GM23248 (cell line): ENCODE results near the gene EML6. TPM values are rescaled to one million over a fixed set of nuclear protein-coding genes. Genes with fewer than 3 reads are reported as not detected.

Experiments used
- DNase-seq: peaks from one replicate; pipeline ENCODE4 v3.0.0-alpha.2; 2015
- H2AFZ ChIP-seq: fragments of 200-600 bp; sonication (generic); 2 replicates; pipeline ENCODE4 v1.6.1; 2016; ENCODE audit warnings: antibody characterized with exemption
- H3F3A ChIP-seq: fragments of 200-600 bp; sonication (generic); 2 replicates; pipeline ENCODE4 v1.6.1; 2016; ENCODE audit warnings: mild to moderate bottlenecking, antibody characterized with exemption, mixed run types; ENCODE audit not compliant: insufficient read depth
- H3K27ac ChIP-seq: fragments of 200-600 bp; sonication (generic); 2 replicates; pipeline ENCODE4 v1.5.1; 2016; ENCODE audit warnings: mild to moderate bottlenecking
- H3K27me3 ChIP-seq: fragments of 200-600 bp; sonication (generic); replicated peaks from 2 replicates; pipeline ENCODE4 v1.6.1; 2016; ENCODE audit warnings: mild to moderate bottlenecking; ENCODE audit not compliant: insufficient read depth
- H3K36me3 ChIP-seq: fragments of 200-600 bp; sonication (generic); 2 replicates; pipeline ENCODE4 v1.6.1; 2016; ENCODE audit warnings: low read depth, mild to moderate bottlenecking
- H3K4me1 ChIP-seq: fragments of 200-600 bp; sonication (generic); 2 replicates; pipeline ENCODE4 v1.6.1; 2016; ENCODE audit warnings: mild to moderate bottlenecking; ENCODE audit not compliant: insufficient read depth
- H3K4me2 ChIP-seq: fragments of 200-600 bp; sonication (generic); one replicate; pipeline ENCODE4 v1.6.1; 2016; ENCODE audit warnings: mild to moderate bottlenecking; ENCODE audit not compliant: unreplicated experiment
- H3K4me3 ChIP-seq: fragments of 200-600 bp; sonication (generic); 2 replicates; pipeline ENCODE4 v1.5.1; 2016; ENCODE audit warnings: mild to moderate bottlenecking
- H3K79me2 ChIP-seq: fragments of 200-600 bp; sonication (generic); 2 replicates; pipeline ENCODE4 v1.6.1; 2016; ENCODE audit warnings: mild to moderate bottlenecking; ENCODE audit not compliant: insufficient read depth
- H3K9ac ChIP-seq: fragments of 200-600 bp; sonication (generic); 2 replicates; pipeline ENCODE4 v1.6.1; 2016; ENCODE audit warnings: mild to moderate bottlenecking
- H3K9me2 ChIP-seq: fragments of 200-600 bp; sonication (generic); 2 replicates; pipeline ENCODE4 v1.6.1; 2016; ENCODE audit warnings: mixed run types, mild to moderate bottlenecking, moderate library complexity; ENCODE audit not compliant: insufficient read depth
- H3K9me3 ChIP-seq: fragments of 200-600 bp; sonication (generic); one replicate; pipeline ENCODE4 v1.6.1; 2017; ENCODE audit warnings: low read depth
- H4K20me1 ChIP-seq: fragments of 200-600 bp; sonication (generic); 2 replicates; pipeline ENCODE4 v1.6.0; 2016; ENCODE audit not compliant: insufficient read depth
- EZH2 ChIP-seq: fragments of 200-600 bp; sonication (generic); IDR thresholded peaks from 2 replicates; pipeline ENCODE4 v1.6.1; 2018; ENCODE audit warnings: antibody characterized with exemption, mild to moderate bottlenecking; ENCODE audit not compliant: insufficient read depth, poor library complexity, severe bottlenecking
- EZH2phosphoT487 ChIP-seq: fragments of 200-600 bp; sonication (generic); IDR thresholded peaks from 2 replicates; pipeline ENCODE4 v1.6.1; 2018; ENCODE audit warnings: antibody characterized with exemption, moderate library complexity, mild to moderate bottlenecking, low read depth; ENCODE audit not compliant: insufficient read depth
- WGBS, 2 experiments: methylation state at CpG; one replicate each; pipeline ENCODE4 v1.1.6; 2015 to 2017; ENCODE audit warnings: low lambda C conversion rate in 2 of 2, low coverage in 1 of 2; ENCODE audit errors: missing lambda C conversion rate in 2 of 2; 5-methylcytosine and 5-hydroxymethylcytosine counted together
- in situ Hi-C: fragments of 300-500 bp; cut with MboI; formaldehyde crosslinking; loops from 2 replicates; pipeline ENCODE4 v1.15.0; 2020
- polyA plus RNA-seq: library from polyadenylated mRNA; unstranded; fragments of >200 nt; fragmentation: Nextera tagmentation; extraction: Ambion mirVana; gene quantifications from 2 replicates; pipeline ENCODE4 v1.2.1, GENCODE V29; 2016
- total RNA-seq: library from RNA; depleted of rRNA; stranded (reverse); fragments of >200 nt; shearing (Covaris generic); gene quantifications from 2 replicates; pipeline ENCODE4 v1.2.3, GENCODE V29; 2014

The EML6 gene
- total and polyA plus RNA-seq, 2 experiments from 2014 or later = 0.54 to 0.76 TPM

DNA sequence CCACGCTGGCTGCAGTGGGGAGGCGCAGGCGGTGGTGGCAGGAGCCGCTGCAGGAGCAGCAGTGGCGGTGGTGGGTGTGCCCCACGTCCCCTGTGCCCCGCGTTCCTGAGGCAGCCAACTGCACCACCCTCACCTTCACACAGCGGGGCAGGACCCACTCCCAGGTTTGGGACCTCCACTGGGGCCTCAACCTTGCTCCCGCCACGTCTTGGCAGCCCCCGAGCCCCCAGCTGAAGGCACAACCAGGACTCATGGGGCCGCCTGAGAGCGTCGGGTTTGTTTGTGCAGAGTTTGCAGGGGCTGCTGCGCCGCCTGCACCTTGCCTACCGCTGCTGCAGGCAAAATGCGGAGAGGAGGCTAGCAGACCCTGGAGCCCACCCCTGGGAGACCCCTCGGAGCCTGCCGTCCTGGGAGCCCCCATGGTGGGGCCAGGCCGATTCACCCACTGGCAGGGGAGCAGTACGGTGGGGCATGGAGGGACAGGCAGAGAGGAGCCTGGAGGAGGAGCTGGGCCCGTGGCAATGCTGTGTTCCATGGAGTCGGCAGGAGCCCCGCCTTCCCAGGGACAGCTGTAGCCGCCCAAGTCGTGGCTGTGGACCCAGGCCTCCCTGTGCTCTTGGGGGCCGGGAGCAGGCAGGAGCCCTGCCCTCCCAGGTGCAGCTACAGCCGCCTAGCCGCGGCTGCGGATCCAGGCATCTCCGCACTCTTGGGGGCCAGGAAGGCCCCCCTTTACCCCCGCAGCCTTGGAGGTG is 14.7 kb upstream of the EML6 start:
- WGBS, 2 experiments = 32% methylated on average over 32 to 34 of the region's 35 CpGs
- no peak overlapping the region for H3K9ac ChIP-seq
- H2AFZ ChIP-seq = peak overlapping the region; percentile 75; the same call in 1 of the 2 replicates
- H3K4me1 ChIP-seq = no peaks in the 10 kb centered on the region
- in situ Hi-C loops = loop anchor here (10.0 kb wide), 1 partner anchor 594 kb away; the partner anchor contains the start of gene ACYP2
- H3K9me3 ChIP-seq = no peaks in the 10 kb centered on the region
- H4K20me1 ChIP-seq = no peaks in the 10 kb centered on the region
- DNase-seq = peak; percentile 42
- peak overlapping the region; percentile 16 for H3K4me3 ChIP-seq
- H3K79me2 ChIP-seq = no peaks in the 10 kb centered on the region
- H3K9me2 ChIP-seq = no peaks in the 10 kb centered on the region
- no peak overlapping the region for H3K4me2 ChIP-seq
- no peaks in the 10 kb centered on the region for H3K27me3 ChIP-seq
- H3K36me3 ChIP-seq = no peaks in the 10 kb centered on the region
- H3F3A ChIP-seq = no peaks in the 10 kb centered on the region
- TF ChIP-seq EZH2phosphoT487 (no peak), EZH2 (no peak)
- no peak overlapping the region for H3K27ac ChIP-seq

DNA sequence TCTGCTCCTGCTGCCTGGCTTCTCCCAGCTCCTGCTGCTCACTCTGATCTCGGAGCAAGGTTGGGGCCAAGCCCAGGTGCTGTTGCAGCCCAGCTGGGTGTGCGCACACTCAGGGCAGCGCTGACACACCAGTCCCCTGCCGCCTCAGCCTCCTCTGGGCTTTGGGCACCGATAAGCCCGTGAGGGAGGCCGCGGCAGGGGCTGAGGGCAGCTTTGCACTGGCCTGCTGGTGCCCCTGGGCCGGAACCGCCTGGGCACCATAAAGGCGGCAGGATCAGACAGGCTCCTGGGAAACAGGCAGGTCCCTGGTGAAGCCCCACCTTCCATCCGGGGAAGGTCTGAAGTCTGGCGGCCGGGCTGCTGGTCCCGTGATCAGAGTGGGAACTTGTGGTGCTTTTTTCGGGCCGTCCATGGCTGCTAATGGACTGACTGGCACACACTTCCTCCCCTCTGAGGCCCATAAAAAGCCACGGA is 14.1 kb upstream of the EML6 start:
- no peaks in the 10 kb centered on the region for H3K9me2 ChIP-seq
- no peak for TF ChIP-seq EZH2phosphoT487
- TF ChIP-seq EZH2 = no peak
- WGBS, 2 experiments = 70 to 72% methylated on average over 17 to 18 of the region's 18 CpGs
- H3K27me3 ChIP-seq = no peaks in the 10 kb centered on the region
- H2AFZ ChIP-seq = peak overlapping the region; percentile 75; the same call in 1 of the 2 replicates
- H4K20me1 ChIP-seq = no peaks in the 10 kb centered on the region
- in situ Hi-C loops = loop anchor here (10.0 kb wide), 1 partner anchor 595 kb away; the partner anchor contains the start of gene ACYP2
- no peaks in the 10 kb centered on the region for H3K4me1 ChIP-seq
- no peaks in the 10 kb centered on the region for H3K36me3 ChIP-seq
- H3K9me3 ChIP-seq = no peaks in the 10 kb centered on the region
- H3K4me2 ChIP-seq = no peak overlapping the region
- H3K79me2 ChIP-seq = no peaks in the 10 kb centered on the region
- no peak overlapping the region for H3K9ac ChIP-seq
- no peak for DNase-seq
- peak overlapping the region; percentile 16 for H3K4me3 ChIP-seq
- H3F3A ChIP-seq = no peaks in the 10 kb centered on the region
- no peak overlapping the region for H3K27ac ChIP-seq

DNA sequence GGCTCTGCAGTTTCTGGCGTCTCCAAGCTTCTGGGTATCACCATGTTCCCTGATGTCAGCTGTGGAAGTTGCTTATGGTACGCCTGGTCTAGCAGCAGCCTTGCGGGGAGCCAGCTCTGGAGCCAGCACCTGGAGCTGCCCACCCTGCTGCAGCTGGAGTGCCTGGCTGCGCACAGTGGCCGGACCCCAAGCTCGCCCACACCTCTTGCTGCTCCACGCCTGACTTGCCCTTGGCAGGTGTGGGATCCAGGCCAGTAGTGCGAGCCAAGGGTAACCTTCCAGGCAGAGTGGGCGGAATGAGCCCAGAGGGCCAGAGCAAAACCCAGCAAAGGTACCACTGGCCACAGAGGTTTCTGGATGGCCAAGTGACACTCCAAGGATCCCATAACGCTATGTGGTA is 13.2 kb upstream of the EML6 start:
- Histone ChIP-seq H3F3A (no peaks in the 10 kb centered on the region), H3K27me3 (no peaks in the 10 kb centered on the region)
- in situ Hi-C loops = no loop called here

DNA sequence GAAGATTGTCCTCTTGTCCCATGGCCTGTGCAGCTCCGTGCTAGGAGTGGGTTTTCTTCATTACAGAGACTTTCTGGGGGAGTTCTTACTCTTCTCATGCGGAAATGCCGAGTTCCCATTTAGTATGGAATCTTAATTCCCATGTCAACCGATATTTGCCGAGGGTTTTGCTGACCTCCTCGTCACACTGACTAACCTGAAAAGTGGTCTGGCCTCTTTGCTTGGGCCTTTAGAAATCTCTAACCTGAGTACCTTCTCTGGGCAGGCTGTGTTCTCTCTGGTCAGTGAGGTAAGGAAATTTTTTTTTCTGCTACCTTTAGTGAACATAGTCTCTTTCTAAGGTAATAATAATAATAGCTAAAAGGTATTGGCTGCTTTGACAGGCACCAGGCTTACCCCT is 10.9 kb upstream of the EML6 start:
- H3K36me3 ChIP-seq = no peaks in the 10 kb centered on the region
- in situ Hi-C loops = no loop called here

More for the DNA sequence above, 13.2 kb upstream of the EML6 start:
- H3K79me2 ChIP-seq = no peaks in the 10 kb centered on the region
- H3K9ac ChIP-seq = no peak overlapping the region
- 87 to 90% methylated on average over 10 of the region's 10 CpGs for WGBS, 2 experiments
- H3K9me2 ChIP-seq = no peaks in the 10 kb centered on the region
- H3K4me2 ChIP-seq = no peak overlapping the region
- H3K4me1 ChIP-seq = no peaks in the 10 kb centered on the region
- no peaks in the 10 kb centered on the region for H3K36me3 ChIP-seq
- TF ChIP-seq EZH2phosphoT487 = no peak
- no peak for TF ChIP-seq EZH2
- no peak for DNase-seq
- H4K20me1 ChIP-seq = no peaks in the 10 kb centered on the region
- no peak overlapping the region for H2AFZ ChIP-seq
- no peak overlapping the region for H3K27ac ChIP-seq
- H3K4me3 ChIP-seq = no peak overlapping the region
- no peaks in the 10 kb centered on the region for H3K9me3 ChIP-seq

More for the DNA sequence above, 10.9 kb upstream of the EML6 start:
- H3K27ac ChIP-seq = no peak overlapping the region
- no peak overlapping the region for H3K4me3 ChIP-seq
- no peak for DNase-seq
- H4K20me1 ChIP-seq = no peaks in the 10 kb centered on the region
- no peak overlapping the region for H2AFZ ChIP-seq
- H3K4me1 ChIP-seq = no peaks in the 10 kb centered on the region
- no peaks in the 10 kb centered on the region for H3K9me3 ChIP-seq
- no peaks in the 10 kb centered on the region for H3F3A ChIP-seq
- TF ChIP-seq EZH2 (no peak), EZH2phosphoT487 (no peak)
- H3K4me2 ChIP-seq = no peak overlapping the region
- H3K27me3 ChIP-seq = no peaks in the 10 kb centered on the region
- no peaks in the 10 kb centered on the region for H3K9me2 ChIP-seq
- 89 to 93% methylated on average over 6 of the region's 6 CpGs for WGBS, 2 experiments
- H3K9ac ChIP-seq = no peak overlapping the region
- no peaks in the 10 kb centered on the region for H3K79me2 ChIP-seq
